ENCODE measurements around the gene SDK1. TPM values are rescaled to one million over a fixed set of nuclear protein-coding genes. Genes with fewer than 3 reads are reported as not detected.

Gene SDK1
- total and polyA plus RNA-seq, 2 experiments from 2014 or later = 2.1 to 10.0 TPM

- no peak overlapping the region for H3K4me3 Mint-ChIP-seq
- ATAC-seq = no peak
- Histone ChIP-seq H3K79me2 (replicated peaks; ENCODE audit: insufficient read depth) (no peaks in the 10 kb centered on the region), H3K4me3 (no peak overlapping the region), H3K9me2 (ENCODE audit: insufficient read depth) (no peaks in the 10 kb centered on the region), H3K36me3 (ENCODE audit: insufficient read depth) (no peaks in the 10 kb centered on the region), H3K4me2 (no peak overlapping the region), H3K4me1 (ENCODE audit: insufficient read depth) (no peaks in the 10 kb centered on the region), H3K27ac (ENCODE audit: low read depth) (no peak overlapping the region), H3F3A (replicated peaks; ENCODE audit: low read depth) (no peaks in the 10 kb centered on the region), H2AFZ (no peak overlapping the region), H4K20me1 (replicated peaks; ENCODE audit: insufficient read depth) (no peaks in the 10 kb centered on the region), H3K27me3 (ENCODE audit: insufficient read depth) (no peaks in the 10 kb centered on the region)
- H3K27ac Mint-ChIP-seq = no peak overlapping the region
- H3K9me3 Mint-ChIP-seq = no peaks in the 10 kb centered on the region; the same call in 2 of the 3 replicates
- H3K4me1 Mint-ChIP-seq = no peaks in the 10 kb centered on the region; the same call in 2 of the 3 replicates
- DNase-seq (ENCODE audit: low spot score) = no peak
- TF ChIP-seq ETS1 (IDR thresholded peaks at IDR 0.05) = no peak
- TF ChIP-seq POLR2AphosphoS5 (IDR thresholded peaks at IDR 0.05; ENCODE audit: low read depth) = no peak
- no peak for TF ChIP-seq CTCF (conservative IDR thresholded peaks at IDR 0.05; ENCODE audit: low read depth in 2 of 2)
- TF ChIP-seq CREB1 (CRISPR knock-in tag; IDR thresholded peaks at IDR 0.05; ENCODE audit: low read depth) = no peak
- TF ChIP-seq ZNF114 (CRISPR knock-in tag; IDR thresholded peaks at IDR 0.05) = no peak
- no peak for TF ChIP-seq JUNB (IDR thresholded peaks at IDR 0.05; ENCODE audit: unreplicated experiment)
- TF ChIP-seq EZH2 (IDR thresholded peaks at IDR 0.05; ENCODE audit: low read depth, unreplicated experiment) = no peak
- no peak for TF ChIP-seq ZNF462 (CRISPR knock-in tag; IDR thresholded peaks at IDR 0.05)
- TF ChIP-seq ZNF331 (CRISPR knock-in tag; IDR thresholded peaks at IDR 0.05; ENCODE audit: low read depth) = no peak
- TF ChIP-seq REST (IDR thresholded peaks at IDR 0.05; ENCODE audit: unreplicated experiment) = no peak
- no peak for TF ChIP-seq EZH2phosphoT487 (IDR thresholded peaks at IDR 0.05; ENCODE audit: unreplicated experiment)
- TF ChIP-seq STAT1 (IDR thresholded peaks at IDR 0.05; ENCODE audit: unreplicated experiment) = no peak
- no peak for TF ChIP-seq NANOG (IDR thresholded peaks at IDR 0.05; ENCODE audit: borderline replicate concordance)
- H3K27me3 Mint-ChIP-seq (ENCODE audit: insufficient read depth, low read depth, poor library complexity) = no peaks in the 10 kb centered on the region
- peaks cover 3% of the 10 kb centered on the region; the same call in 1 of the 3 replicates for H3K36me3 Mint-ChIP-seq (ENCODE audit: low read depth)
Measured at GRCh38 chr7:4214291-4215155, 913.5 kb downstream of the SDK1 start.

All from GM23338 (cell line).